ENCODE data around the gene RNF222. TPM values are rescaled to one million over a fixed set of nuclear protein-coding genes. Genes with fewer than 3 reads are reported as not detected.
A peak's percentile ranks its signal among the peaks of the same experiment; 100 is the strongest.
"Not testable (repeated sequence)": the region's sequence is repeated elsewhere in the genome, so short reads cannot be mapped to it uniquely, and the experiment has no call there.

The RNF222 gene
- total and polyA plus RNA-seq, 4 experiments from 2014 or later: 0.08 to 0.17 (median 0.14) TPM

GRCh38 chr17:8405499-8406016, 7.9 kb upstream of the RNF222 start:
- Mint-ChIP-seq H3K4me1 (peaks cover 0 to 6% (median 4%) of the 10 kb centered on the region in 4 donors), H3K27ac (no peak overlapping the region), H3K4me3 (no peak overlapping the region), H3K27me3 (peaks cover 18 to 23% of the 10 kb centered on the region in 2 donors), H3K9me3 (peaks cover 0 to 2% (median 0%) of the 10 kb centered on the region in 8 donors), H3K36me3 (no peaks in the 10 kb centered on the region)
- intact Hi-C loops (cut with micrococcal nuclease): no loop called here
- POLR2A ChIA-PET (ENCODE audit: partially characterized antibody): no interaction called here
- peaks cover 4% of the 10 kb centered on the region for H3K4me1 ChIP-seq (ENCODE audit: insufficient read depth, low read length)
- H3K36me3 ChIP-seq (ENCODE audit: insufficient read depth, low read length): no peaks in the 10 kb centered on the region
- no peak overlapping the region for H3K27ac ChIP-seq (ENCODE audit: low read depth, low read length)
- DNase-seq: no peak
- CTCF ChIA-PET (ENCODE audit: partially characterized antibody): interaction anchor here (1.0 kb wide), 1 partner anchor 340 kb away, joined by 5 read pairs; no protein-coding TSS in a partner anchor
- peaks cover 5% of the 10 kb centered on the region for H3K27me3 ChIP-seq (ENCODE audit: insufficient read depth, low read length)
- no peak overlapping the region for H3K4me3 ChIP-seq (ENCODE audit: low read length in 2 of 2)
- no peaks in the 10 kb centered on the region for H3K9me3 ChIP-seq (ENCODE audit: control insufficient read depth in 1 of 2, low read length in 2 of 2)

GRCh38 chr17:8402921-8403536, 5.4 kb upstream of the RNF222 start:
- no peak overlapping the region for H3K27ac ChIP-seq (ENCODE audit: low read depth, low read length)
- Mint-ChIP-seq H3K27ac (no peak overlapping the region), H3K9me3 (peaks cover 0 to 2% (median 0%) of the 10 kb centered on the region in 8 donors), H3K27me3 (peaks cover 22 to 24% of the 10 kb centered on the region in 2 donors), H3K4me3 (no peak overlapping the region), H3K4me1 (peaks cover 0 to 1% (median 0%) of the 10 kb centered on the region in 4 donors), H3K36me3 (no peaks in the 10 kb centered on the region)
- ChIA-PET POLR2A (ENCODE audit: partially characterized antibody) (no interaction called here), CTCF (ENCODE audit: partially characterized antibody) (interaction anchor here (1.4 kb wide), 1 partner anchor 7 kb away, joined by 3 read pairs; no protein-coding TSS in a partner anchor)
- H3K36me3 ChIP-seq (ENCODE audit: insufficient read depth, low read length): no peaks in the 10 kb centered on the region
- no peaks in the 10 kb centered on the region for H3K4me1 ChIP-seq (ENCODE audit: insufficient read depth, low read length)
- no peaks in the 10 kb centered on the region for H3K9me3 ChIP-seq (ENCODE audit: control insufficient read depth in 1 of 2, low read length in 2 of 2)
- peaks cover 10% of the 10 kb centered on the region for H3K27me3 ChIP-seq (ENCODE audit: insufficient read depth, low read length)
- DNase-seq: no peak
- intact Hi-C loops (cut with micrococcal nuclease): no loop called here
- no peak overlapping the region for H3K4me3 ChIP-seq (ENCODE audit: low read length in 2 of 2)

- H3K27me3 Mint-ChIP-seq: peaks cover 26 to 27% of the 10 kb centered on the region in 2 donors
- peak overlapping the region in 2 of 7 donors; percentile 1 to 31 for H3K27ac Mint-ChIP-seq
Measured at GRCh38 chr17:8401107-8401506, 3.5 kb upstream of the RNF222 start.

GRCh38 chr17:8398980-8399379, 1.4 kb upstream of the RNF222 start:
- H3K4me1 ChIP-seq (ENCODE audit: insufficient read depth, low read length): peaks cover 8% of the 10 kb centered on the region
- Mint-ChIP-seq H3K4me1 (peaks cover 2 to 6% (median 3%) of the 10 kb centered on the region in 4 donors), H3K27ac (no peak overlapping the region), H3K36me3 (no peaks in the 10 kb centered on the region), H3K9me3 (peaks cover 0 to 2% (median 0%) of the 10 kb centered on the region in 8 donors), H3K4me3 (no peak overlapping the region), H3K27me3 (peaks cover 27 to 29% of the 10 kb centered on the region in 2 donors)
- POLR2A ChIA-PET (ENCODE audit: partially characterized antibody): interaction anchor here (1.5 kb wide), 1 partner anchor 15 kb away, joined by 4 read pairs; no protein-coding TSS in a partner anchor
- H3K27ac ChIP-seq (ENCODE audit: low read depth, low read length): no peak overlapping the region
- peaks cover 13% of the 10 kb centered on the region for H3K27me3 ChIP-seq (ENCODE audit: insufficient read depth, low read length)
- no peaks in the 10 kb centered on the region for H3K9me3 ChIP-seq (ENCODE audit: control insufficient read depth in 1 of 2, low read length in 2 of 2)
- DNase-seq: no peak
- H3K4me3 ChIP-seq (ENCODE audit: low read length in 2 of 2): no peak overlapping the region
- CTCF ChIA-PET (ENCODE audit: partially characterized antibody): no interaction called here
- H3K36me3 ChIP-seq (ENCODE audit: insufficient read depth, low read length): no peaks in the 10 kb centered on the region
- intact Hi-C loops (cut with micrococcal nuclease): no loop called here

More at GRCh38 chr17:8401107-8401506, 3.5 kb upstream of the RNF222 start:
- H3K4me1 Mint-ChIP-seq: peaks cover 0 to 1% (median 0%) of the 10 kb centered on the region in 4 donors
- POLR2A ChIA-PET (ENCODE audit: partially characterized antibody): no interaction called here
- Histone ChIP-seq H3K4me1 (ENCODE audit: insufficient read depth, low read length) (no peaks in the 10 kb centered on the region), H3K27me3 (ENCODE audit: insufficient read depth, low read length) (peaks cover 13% of the 10 kb centered on the region), H3K27ac (ENCODE audit: low read depth, low read length) (no peak overlapping the region), H3K36me3 (ENCODE audit: insufficient read depth, low read length) (no peaks in the 10 kb centered on the region), H3K4me3 (ENCODE audit: low read length in 2 of 2) (no peak overlapping the region), H3K9me3 (ENCODE audit: control insufficient read depth in 1 of 2, low read length in 2 of 2) (no peaks in the 10 kb centered on the region)
- intact Hi-C loops (cut with micrococcal nuclease): no loop called here
- no peak for DNase-seq
- CTCF ChIA-PET (ENCODE audit: partially characterized antibody): no interaction called here
- H3K36me3 Mint-ChIP-seq: no peaks in the 10 kb centered on the region
- H3K4me3 Mint-ChIP-seq: no peak overlapping the region
- H3K9me3 Mint-ChIP-seq: peaks cover 0 to 2% (median 0%) of the 10 kb centered on the region in 8 donors

GRCh38 chr17:8394497-8394896, 3.1 kb downstream of the RNF222 start:
- H3K4me1 ChIP-seq (ENCODE audit: insufficient read depth, low read length): peaks cover 19% of the 10 kb centered on the region
- H3K36me3 ChIP-seq (ENCODE audit: insufficient read depth, low read length); H3K27ac ChIP-seq (ENCODE audit: low read depth, low read length); H3K27me3 ChIP-seq (ENCODE audit: insufficient read depth, low read length); H3K4me3 Mint-ChIP-seq; DNase-seq; H3K4me3 ChIP-seq (ENCODE audit: low read length in 2 of 2); H3K9me3 ChIP-seq (ENCODE audit: control insufficient read depth in 1 of 2, low read length in 2 of 2); H3K36me3 Mint-ChIP-seq; H3K9me3 Mint-ChIP-seq; intact Hi-C loops (cut with micrococcal nuclease): not testable (repeated sequence)
- peak overlapping the region in 3 of 7 donors; percentile 24 to 81 (median 53) for H3K27ac Mint-ChIP-seq
- ChIA-PET POLR2A (ENCODE audit: partially characterized antibody) (interaction anchor here (0.6 to 2.8 kb wide), 4 partner anchors 11 to 201 kb away, joined by 3 to 18 read pairs (median 6); partner anchors contain the start of genes KRABD2 and NDEL1), CTCF (ENCODE audit: partially characterized antibody) (interaction anchor here (0.6 to 2.0 kb wide), 6 partner anchors 11 to 494 kb away, joined by 3 to 10 read pairs (median 6); partner anchors contain the start of gene KRABD2)
- peaks cover 6 to 13% of the 10 kb centered on the region in 2 donors for H3K27me3 Mint-ChIP-seq
- peaks cover 9 to 15% (median 10%) of the 10 kb centered on the region in 4 donors for H3K4me1 Mint-ChIP-seq

- no peaks in the 10 kb centered on the region for H3K36me3 ChIP-seq (ENCODE audit: insufficient read depth, low read length)
- peak overlapping the region; percentile 64 to 96 (median 93) for H3K27ac Mint-ChIP-seq
- H3K9me3 ChIP-seq (ENCODE audit: control insufficient read depth in 1 of 2, low read length in 2 of 2): no peaks in the 10 kb centered on the region
- H3K4me3 ChIP-seq (ENCODE audit: low read length in 2 of 2): no peak overlapping the region
- no peak overlapping the region for H3K27ac ChIP-seq (ENCODE audit: low read depth, low read length)
- peak overlapping the region in 5 of 8 donors; percentile 46 to 68 (median 60) for H3K4me3 Mint-ChIP-seq
- peak; percentile 40 to 77 (median 56) for DNase-seq
- no peaks in the 10 kb centered on the region for H3K9me3 Mint-ChIP-seq
- H3K27me3 ChIP-seq (ENCODE audit: insufficient read depth, low read length): peaks cover 4% of the 10 kb centered on the region
- CTCF ChIA-PET (ENCODE audit: partially characterized antibody): interaction anchor here (0.6 to 2.7 kb wide), 8 partner anchors 10 to 495 kb away, joined by 3 to 13 read pairs (median 6); partner anchors contain the start of gene KRABD2
- peaks cover 9 to 15% (median 10%) of the 10 kb centered on the region in 4 donors for H3K4me1 Mint-ChIP-seq
- POLR2A ChIA-PET (ENCODE audit: partially characterized antibody): interaction anchor here (0.6 to 2.8 kb wide), 4 partner anchors 10 to 42 kb away, joined by 3 to 18 read pairs (median 6); partner anchors contain the start of genes KRABD2 and NDEL1
- peaks cover 6 to 13% of the 10 kb centered on the region in 2 donors for H3K27me3 Mint-ChIP-seq
- intact Hi-C loops (cut with micrococcal nuclease): no loop called here
- peaks cover 19% of the 10 kb centered on the region for H3K4me1 ChIP-seq (ENCODE audit: insufficient read depth, low read length)
- H3K36me3 Mint-ChIP-seq: no peaks in the 10 kb centered on the region
Measured at GRCh38 chr17:8393470-8394231, 4.0 kb downstream of the RNF222 start.
